ENCODE results near the gene CREB1.

GRCh38 chr2:207601774-207602173 is 72.0 kb downstream of the CREB1 start:
- TF ChIP-seq, protein P1, sequence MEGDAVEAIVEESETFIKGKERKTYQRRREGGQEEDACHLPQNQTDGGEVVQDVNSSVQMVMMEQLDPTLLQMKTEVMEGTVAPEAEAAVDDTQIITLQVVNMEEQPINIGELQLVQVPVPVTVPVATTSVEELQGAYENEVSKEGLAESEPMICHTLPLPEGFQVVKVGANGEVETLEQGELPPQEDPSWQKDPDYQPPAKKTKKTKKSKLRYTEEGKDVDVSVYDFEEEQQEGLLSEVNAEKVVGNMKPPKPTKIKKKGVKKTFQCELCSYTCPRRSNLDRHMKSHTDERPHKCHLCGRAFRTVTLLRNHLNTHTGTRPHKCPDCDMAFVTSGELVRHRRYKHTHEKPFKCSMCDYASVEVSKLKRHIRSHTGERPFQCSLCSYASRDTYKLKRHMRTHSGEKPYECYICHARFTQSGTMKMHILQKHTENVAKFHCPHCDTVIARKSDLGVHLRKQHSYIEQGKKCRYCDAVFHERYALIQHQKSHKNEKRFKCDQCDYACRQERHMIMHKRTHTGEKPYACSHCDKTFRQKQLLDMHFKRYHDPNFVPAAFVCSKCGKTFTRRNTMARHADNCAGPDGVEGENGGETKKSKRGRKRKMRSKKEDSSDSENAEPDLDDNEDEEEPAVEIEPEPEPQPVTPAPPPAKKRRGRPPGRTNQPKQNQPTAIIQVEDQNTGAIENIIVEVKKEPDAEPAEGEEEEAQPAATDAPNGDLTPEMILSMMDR (conservative IDR thresholded peaks at IDR 0.05): no peak
- TF ChIP-seq ZFX (IDR thresholded peaks at IDR 0.05): no peak
